HG02885 (cell line): Measurements from ENCODE around the gene PSMD10.

Experiments
- ATAC-seq: cut with Tn5 transposase; IDR thresholded peaks from one replicate; pipeline ENCODE4 v1.9.1; 2021; ENCODE audit warnings: mild to moderate bottlenecking; ENCODE audit not compliant: unreplicated experiment, poor library complexity

Gene PSMD10

GRCh38 chrX:108091264-108091877 lies at the start of gene PSMD10, which contains the start of gene ATG4A:
Gene PSMD10, minus strand, starts transcription at chrX:108091542. Its CDS starts 22 bp downstream, at chrX:108091520.
Gene ATG4A, plus strand, starts transcription at chrX:108091778. Its CDS starts 49 bp downstream, at chrX:108091827.
- ATAC-seq: peak; percentile 95

- no peak for ATAC-seq
These were observed 47.7 kb upstream of the PSMD10 start for GRCh38 chrX:108138814-108139702.

DNA sequence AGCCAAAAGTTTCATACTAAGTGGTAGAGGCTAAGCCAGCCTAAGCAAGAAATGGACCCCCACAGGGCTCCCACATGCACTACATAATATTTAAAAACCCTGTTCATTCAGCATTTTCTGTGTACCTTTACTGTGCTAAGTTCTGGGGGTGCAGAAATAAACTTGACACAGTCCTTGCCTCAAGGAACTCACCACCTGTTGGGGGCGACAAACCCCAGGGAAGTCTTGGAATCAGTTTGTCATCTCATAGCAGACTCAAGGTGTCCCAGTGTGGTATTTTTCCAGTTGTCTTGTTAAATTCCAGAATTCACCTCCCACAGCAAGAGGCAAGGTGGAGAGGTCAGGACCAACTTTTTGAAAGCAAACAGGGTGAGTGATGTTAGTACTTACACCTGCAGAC lies 43.4 kb upstream of the PSMD10 start:
- ATAC-seq: no peak

DNA sequence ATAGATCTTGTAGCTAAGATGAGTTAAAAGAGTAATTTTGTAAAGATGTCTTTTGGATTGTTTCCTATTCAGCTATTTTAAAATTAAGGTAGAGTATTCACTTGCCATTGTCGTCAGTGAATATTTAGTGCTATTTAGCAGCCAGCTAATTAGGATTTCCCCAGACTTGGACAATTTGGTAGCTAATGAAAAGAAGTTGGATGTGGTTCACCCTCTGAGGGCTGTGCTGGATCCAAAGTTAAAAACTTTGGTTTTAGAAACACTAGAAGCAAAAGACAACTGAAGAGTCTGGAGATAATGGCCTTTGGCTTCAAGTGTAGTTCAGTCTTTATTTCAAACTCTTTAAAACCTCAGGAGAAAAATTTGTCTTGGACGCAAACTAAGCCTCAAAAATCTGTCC lies 41.5 kb upstream of the PSMD10 start:
- no peak for ATAC-seq

GRCh38 chrX:108132034-108132433 lies 40.7 kb upstream of the PSMD10 start:
- no peak for ATAC-seq

DNA sequence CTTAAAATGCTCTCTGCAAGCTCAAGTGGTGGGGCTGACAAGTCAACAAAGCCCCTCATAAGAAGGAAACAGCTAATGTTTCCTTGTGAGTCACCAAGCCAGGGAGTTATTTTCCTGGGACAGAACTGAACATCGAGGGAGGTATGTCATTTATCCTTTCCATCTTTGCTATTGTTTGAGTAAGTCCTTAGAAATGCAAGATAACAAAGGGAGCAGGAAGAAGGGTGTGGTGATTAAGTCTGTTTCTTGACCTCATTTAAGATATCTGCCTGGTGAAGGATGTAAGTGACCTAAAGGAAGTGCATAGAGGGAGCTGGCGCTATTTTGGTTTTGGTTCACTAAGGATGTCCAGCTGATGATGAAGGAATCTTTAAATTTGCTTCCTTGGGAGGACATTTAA lies 40.1 kb upstream of the PSMD10 start:
- no peak for ATAC-seq

DNA sequence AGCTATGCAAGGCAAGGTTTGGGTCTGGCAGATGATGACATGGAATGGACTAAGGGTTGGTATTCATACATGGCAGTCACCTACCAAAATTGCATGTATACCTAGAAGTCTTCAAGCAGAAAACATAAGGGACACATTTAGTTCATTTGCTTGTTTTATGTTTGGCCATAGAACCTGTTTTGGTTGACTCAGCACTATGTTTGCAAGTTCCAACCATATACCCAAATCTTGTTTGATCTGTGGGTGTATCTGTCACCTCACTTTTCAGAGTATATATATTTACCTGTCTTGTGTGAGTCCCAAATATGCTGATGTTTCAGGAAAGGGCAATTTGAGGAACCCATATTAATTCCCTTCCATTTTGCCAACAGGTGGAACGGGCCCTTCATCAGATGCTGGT lies 39.5 kb upstream of the PSMD10 start:
- ATAC-seq: no peak

DNA sequence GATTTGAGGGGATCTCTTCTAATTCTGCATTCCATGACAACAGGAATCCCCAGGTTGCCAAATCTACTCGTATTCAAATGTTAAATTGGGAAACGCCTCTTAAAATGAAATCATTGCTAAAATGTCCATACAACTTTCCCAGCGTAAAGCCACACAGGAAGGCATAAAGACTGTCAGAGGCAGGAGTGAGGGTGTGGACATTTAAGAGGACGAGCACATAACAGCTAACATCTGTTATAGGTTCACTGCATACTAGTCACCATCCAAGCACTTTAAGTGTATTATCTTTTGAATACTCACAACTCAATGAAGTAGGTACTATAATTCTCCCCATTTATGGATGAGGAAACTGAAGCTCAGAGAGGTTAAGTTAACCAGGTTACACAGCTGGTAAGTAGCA lies 35.8 kb upstream of the PSMD10 start:
- no peak for ATAC-seq

GRCh38 chrX:108126661-108127060 lies 35.3 kb upstream of the PSMD10 start:
- no peak for ATAC-seq

DNA sequence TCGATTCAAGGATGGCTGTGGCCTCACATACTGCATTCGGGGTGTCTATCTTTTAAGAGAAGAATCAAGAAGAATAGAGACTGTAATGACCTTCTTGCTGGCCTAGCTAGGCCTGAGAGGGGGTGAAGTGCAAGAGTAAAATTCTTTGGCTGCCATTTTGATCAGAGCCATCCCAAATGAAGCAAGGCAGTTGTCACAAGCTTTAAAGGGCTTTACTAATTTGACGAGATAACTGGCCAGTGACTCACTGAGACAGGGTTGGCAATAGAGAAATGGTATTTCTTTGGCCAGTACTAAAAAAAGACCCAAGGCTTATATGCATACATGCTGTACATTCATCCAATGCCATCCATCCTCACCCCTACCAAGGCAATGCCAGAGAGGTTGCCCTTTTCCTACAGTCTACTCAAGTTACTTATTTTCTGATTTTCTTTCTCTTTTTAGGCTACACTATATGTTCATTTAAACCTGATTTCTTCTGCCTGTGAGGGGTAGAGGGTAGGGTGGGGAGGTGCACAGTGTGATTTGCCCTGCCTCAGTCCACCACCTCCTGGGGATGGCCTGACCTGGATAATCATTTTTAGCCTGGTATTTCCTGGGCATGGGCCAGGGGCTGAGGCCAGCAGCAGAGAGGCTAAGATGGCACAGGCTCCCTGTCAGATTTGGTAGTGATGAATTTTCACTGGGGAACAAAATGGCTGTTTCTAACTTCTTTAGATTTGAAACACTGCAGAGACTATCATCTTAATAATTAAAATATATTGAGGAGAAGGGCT lies 32.4 kb upstream of the PSMD10 start:
- no peak for ATAC-seq

GRCh38 chrX:108122748-108123147 lies 31.4 kb upstream of the PSMD10 start:
- no peak for ATAC-seq

DNA sequence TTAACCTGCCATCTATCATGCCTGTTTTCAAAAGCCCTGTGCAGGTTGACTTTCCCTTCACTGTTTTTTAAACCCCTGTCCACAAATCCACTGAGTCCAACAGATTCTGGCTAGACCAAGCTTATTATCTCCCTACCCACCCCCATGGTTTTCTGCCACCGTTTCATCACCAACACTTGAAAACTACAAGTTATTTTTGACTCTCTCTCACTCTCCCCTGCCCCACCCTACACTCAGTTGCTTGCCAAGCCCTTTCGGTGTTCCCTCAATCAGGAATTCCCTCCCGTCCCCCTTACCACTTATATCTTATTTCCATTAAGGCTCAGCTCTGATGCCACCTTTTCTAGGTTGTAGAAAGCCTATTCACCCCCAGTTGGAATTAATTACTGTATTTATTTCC lies 29.9 kb upstream of the PSMD10 start:
- ATAC-seq: no peak

GRCh38 chrX:108117988-108118387 lies 26.6 kb upstream of the PSMD10 start:
- no peak for ATAC-seq

GRCh38 chrX:108114541-108114940 lies 23.2 kb upstream of the PSMD10 start:
- ATAC-seq: no peak

DNA sequence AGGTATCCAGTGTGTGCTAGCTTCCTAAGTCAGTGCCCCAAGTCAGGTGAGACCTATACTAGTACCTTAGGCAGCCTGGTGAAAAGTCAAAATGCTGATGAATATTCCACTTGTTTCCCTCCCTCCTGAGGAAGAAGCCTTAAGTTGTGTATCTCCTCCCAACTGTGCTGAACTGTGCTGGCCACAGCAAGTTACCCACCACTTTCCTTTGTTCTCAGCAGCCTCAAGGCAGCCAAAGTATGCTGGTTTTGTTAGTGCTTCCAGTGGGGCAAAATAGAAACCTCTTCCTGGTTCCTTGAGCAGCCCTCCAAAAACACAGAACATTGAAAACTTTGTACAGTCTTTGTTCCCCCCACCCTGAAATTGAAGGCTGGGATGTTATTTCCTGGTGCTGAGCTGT lies 14.1 kb upstream of the PSMD10 start:
- ATAC-seq: no peak

DNA sequence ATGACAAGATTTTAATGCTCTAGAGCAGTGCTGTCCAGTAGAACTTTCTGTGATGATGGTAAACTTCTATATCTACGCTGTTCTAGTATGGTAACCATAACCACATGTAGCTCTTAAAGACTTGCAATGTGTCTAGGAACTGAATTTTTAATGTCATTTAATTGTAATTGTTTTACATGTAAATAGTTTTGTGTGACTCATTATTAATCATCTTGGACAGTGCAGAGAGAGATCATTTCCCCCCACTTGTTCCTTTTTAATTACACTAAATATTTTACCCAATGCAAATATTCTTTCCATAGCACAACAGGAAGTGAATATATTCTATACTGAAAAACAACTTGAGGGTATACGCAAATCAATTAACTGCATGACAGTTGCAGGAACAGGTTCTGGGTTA lies 6.0 kb upstream of the PSMD10 start:
- ATAC-seq: no peak

- peak; percentile 43 for ATAC-seq
These were observed 543 bp upstream of the PSMD10 start for GRCh38 chrX:108091878-108092291.

DNA sequence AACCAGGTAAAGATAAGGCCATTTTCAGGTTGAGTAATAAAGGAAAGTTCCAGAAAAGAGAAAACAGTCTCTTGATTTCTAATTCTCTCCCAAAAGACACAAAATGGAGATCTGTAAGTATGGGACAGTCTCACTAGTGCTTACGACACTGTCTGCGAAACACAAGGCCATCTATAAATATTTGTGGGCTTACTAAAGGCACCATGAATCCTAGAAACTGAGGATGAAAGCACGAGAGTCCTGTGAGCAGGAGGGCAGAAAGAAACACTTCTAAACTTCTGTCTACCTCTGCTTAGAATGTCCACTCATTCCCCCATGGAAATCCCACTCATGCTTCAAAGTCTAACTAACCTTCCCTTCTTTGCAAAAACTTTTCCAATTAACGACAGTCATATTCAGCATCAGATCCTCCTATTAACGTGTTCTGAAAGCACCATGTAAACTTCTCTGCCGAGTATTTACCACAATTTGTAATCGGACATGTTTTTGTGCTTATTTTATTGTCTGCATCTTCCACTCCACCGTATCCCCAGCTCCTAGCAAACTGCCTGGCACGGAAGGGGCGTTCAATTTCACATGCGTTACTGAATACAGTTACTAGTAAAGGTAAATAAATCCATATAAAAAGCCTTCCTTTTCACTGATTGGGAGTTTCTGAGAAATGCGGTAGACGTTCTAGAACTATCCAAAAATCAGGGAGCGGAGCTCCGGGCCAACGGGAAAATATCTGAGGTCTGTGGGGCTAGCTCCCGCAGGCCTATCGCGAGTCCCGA lies 665 bp downstream of the PSMD10 start:
- ATAC-seq: peak; percentile 2

- no peak for ATAC-seq
These were observed 2.8 kb downstream of the PSMD10 start for GRCh38 chrX:108088511-108088910.

- no peak for ATAC-seq
These were observed 3.5 kb downstream of the PSMD10 start for GRCh38 chrX:108087792-108088191.
